ENCODE results near the gene PPEF2.

PPEF2 gene

DNA sequence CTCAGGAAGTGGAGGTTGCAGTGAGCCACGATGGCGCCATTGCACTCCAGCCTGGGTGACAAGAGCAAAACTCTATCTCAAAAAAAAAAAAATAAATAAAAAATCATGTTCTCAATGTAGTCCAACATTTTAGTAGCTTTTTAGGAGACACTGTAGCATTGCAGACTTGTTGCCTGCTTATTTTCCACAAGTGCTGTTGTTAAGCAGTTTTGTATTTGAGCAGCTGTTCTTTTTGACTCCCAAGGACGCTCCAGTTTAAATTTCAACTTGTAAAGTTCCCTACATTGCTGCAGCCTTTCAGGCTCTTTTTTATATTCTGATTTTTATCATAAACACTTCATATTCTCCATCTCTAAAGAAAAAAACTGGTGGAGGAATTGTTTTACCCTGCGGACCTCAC lies 83.1 kb downstream of the PPEF2 start:
- TF ChIP-seq, protein P1, sequence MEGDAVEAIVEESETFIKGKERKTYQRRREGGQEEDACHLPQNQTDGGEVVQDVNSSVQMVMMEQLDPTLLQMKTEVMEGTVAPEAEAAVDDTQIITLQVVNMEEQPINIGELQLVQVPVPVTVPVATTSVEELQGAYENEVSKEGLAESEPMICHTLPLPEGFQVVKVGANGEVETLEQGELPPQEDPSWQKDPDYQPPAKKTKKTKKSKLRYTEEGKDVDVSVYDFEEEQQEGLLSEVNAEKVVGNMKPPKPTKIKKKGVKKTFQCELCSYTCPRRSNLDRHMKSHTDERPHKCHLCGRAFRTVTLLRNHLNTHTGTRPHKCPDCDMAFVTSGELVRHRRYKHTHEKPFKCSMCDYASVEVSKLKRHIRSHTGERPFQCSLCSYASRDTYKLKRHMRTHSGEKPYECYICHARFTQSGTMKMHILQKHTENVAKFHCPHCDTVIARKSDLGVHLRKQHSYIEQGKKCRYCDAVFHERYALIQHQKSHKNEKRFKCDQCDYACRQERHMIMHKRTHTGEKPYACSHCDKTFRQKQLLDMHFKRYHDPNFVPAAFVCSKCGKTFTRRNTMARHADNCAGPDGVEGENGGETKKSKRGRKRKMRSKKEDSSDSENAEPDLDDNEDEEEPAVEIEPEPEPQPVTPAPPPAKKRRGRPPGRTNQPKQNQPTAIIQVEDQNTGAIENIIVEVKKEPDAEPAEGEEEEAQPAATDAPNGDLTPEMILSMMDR (IDR thresholded peaks at IDR 0.05; ENCODE audit: control extremely low read depth, extremely low read depth, low read depth, missing control alignments), result no peak
- ChIA-PET POLR2A (no interaction called here), CTCF (no interaction called here)
- DNase-seq (ENCODE audit: extremely low spot score), result no peak

DNA sequence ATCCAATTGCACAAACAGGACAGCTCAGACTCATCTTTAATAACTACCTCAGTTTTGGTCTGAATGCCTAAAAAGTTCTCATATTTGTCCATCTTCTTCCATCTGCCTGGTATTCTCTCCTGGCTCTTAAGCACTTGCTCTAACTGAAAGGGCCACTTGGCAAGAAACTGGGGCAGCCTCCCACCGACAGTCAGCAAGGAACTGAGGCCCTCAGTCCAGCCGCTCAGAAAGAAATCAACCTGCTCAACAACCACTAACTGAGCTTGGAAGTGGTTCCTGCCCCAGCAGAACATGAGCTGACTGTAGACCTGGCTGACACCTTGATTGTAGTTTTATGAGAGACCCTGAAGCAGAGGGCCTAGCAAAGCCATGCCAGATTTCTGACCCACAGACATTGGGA lies 84.4 kb downstream of the PPEF2 start:
- no peak for DNase-seq (ENCODE audit: extremely low spot score)
- ChIA-PET CTCF (interaction anchor here (1.2 kb wide), 1 partner anchor 30 kb away, joined by 3 read pairs; no protein-coding TSS in a partner anchor), POLR2A (no interaction called here)
- TF ChIP-seq, protein P1 (IDR thresholded peaks at IDR 0.05; ENCODE audit: control extremely low read depth, extremely low read depth, low read depth, missing control alignments), result no peak

Measured in GM10248 (cell line).